GM21367 (cell line): Measurements from ENCODE around the gene HNRNPA2B1.
"Not testable (repeated sequence)": the region's sequence is repeated elsewhere in the genome, so short reads cannot be mapped to it uniquely, and the experiment has no call there.

Source experiments
- ATAC-seq: cut with Tn5 transposase; IDR thresholded peaks from one replicate; pipeline ENCODE4 v1.9.1; 2021; ENCODE audit not compliant: unreplicated experiment

The HNRNPA2B1 gene

GRCh38 chr7:26198133-26198780 is 2.3 kb downstream of the HNRNPA2B1 start:
- ATAC-seq = no peak

GRCh38 chr7:26197153-26198115 is 3.1 kb downstream of the HNRNPA2B1 start:
- no peak for ATAC-seq

- no peak for ATAC-seq
Measured at GRCh38 chr7:26195867-26196657, 4.5 kb downstream of the HNRNPA2B1 start.

- ATAC-seq = no peak
Measured at GRCh38 chr7:26195182-26195581, 5.4 kb downstream of the HNRNPA2B1 start.

DNA sequence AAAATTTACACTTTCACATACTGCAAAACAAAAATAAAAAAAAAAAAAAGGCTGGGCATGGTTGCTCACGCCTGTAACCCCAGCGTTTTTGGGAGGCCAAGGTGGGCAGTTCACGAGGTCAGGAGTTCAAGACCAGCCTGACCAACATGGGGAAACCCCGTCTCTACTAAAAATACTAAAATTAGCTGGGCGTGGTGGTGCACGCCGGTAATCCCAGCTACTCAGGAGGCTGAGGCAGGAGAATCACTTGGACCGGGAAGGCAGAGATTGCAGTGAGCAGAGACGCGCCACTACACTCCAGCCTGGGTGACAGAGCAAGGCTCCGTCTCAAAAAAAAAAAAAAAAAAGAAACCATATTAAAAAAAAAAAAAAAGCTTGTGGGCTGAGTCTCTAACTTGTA is 5.8 kb downstream of the HNRNPA2B1 start:
- ATAC-seq = not testable (repeated sequence)

GRCh38 chr7:26193432-26194207 is 6.9 kb downstream of the HNRNPA2B1 start:
- no peak for ATAC-seq

- ATAC-seq = no peak
Measured at GRCh38 chr7:26192485-26193087, 8.0 kb downstream of the HNRNPA2B1 start.

- ATAC-seq = no peak
Measured at GRCh38 chr7:26191974-26192479, 8.5 kb downstream of the HNRNPA2B1 start.

- no peak for ATAC-seq
Measured at GRCh38 chr7:26191233-26191973, 9.1 kb downstream of the HNRNPA2B1 start.

DNA sequence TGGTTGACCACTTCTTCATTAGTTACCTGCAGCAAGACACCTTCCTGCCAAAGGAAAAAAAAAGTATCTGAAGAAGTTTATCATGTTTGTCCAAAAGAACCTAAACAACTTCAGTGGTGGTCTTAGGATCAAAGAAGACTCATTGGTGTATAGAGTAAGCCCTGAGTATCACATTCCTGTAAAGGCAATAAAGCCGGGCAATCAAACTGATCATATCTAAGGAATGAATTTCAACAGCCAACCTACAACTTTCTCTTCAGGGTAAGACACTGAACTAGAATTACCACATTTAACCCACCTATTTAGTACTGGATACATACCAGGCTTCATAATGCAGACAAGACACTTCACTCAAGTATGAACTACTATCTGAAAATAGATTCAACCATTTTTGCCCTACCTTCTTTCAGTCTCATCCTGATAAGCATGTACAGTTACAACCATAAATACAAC is 10.1 kb downstream of the HNRNPA2B1 start:
- ATAC-seq = no peak

DNA sequence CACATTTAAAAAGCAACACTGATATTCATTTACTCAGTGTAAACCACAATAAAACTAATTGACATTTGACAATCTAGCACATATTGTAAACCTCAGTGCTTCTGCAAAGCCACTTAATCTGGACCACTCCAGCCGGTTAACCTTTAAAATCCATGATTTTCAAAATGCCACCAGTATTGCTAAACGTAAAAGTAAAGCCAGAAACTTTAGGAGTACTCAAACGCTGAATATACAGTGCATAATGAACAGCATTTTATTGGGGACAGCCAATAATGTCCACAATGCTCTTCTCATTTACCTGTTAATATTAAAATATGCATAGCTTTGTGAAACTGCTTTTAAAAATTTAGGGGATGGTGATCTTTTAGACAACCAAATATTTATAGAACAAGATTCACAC is 10.8 kb downstream of the HNRNPA2B1 start:
- ATAC-seq = no peak

- no peak for ATAC-seq
Measured at GRCh38 chr7:26188957-26189541, 11.5 kb downstream of the HNRNPA2B1 start.

DNA sequence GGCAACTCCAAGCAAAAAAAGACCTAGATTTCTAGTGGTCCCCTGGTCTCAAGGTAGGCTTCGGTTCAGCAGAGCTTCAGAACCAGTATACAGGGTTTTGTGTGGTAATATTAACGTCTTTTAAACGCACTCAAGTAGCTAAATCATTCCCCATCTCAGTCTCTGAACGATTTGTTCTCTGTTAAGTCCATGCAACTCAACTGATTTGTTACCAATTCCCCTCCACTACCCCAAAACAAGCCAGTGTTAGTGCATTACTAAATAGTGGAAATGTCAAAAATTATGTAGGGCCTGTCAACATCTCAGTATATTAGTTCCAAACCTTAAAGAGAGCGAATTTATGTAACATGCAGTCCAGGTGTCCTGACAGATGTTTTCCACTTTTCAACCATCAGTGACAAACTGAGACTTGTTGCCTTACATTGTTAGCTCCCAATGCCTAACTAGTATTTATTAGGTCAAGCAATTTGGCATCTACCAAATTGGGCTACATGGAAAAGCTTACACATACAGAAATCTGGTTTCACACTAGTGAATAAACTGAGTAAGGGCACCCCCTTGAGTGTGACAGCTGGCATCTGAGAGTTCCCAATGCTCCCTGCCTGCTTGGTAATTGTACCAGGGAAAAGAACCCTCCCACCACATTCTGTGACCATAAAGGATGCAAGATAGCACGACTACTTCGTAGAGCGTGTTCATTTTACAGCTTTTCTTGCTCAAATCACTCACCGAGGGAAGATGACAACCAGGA is 12.2 kb downstream of the HNRNPA2B1 start:
- ATAC-seq = no peak

DNA sequence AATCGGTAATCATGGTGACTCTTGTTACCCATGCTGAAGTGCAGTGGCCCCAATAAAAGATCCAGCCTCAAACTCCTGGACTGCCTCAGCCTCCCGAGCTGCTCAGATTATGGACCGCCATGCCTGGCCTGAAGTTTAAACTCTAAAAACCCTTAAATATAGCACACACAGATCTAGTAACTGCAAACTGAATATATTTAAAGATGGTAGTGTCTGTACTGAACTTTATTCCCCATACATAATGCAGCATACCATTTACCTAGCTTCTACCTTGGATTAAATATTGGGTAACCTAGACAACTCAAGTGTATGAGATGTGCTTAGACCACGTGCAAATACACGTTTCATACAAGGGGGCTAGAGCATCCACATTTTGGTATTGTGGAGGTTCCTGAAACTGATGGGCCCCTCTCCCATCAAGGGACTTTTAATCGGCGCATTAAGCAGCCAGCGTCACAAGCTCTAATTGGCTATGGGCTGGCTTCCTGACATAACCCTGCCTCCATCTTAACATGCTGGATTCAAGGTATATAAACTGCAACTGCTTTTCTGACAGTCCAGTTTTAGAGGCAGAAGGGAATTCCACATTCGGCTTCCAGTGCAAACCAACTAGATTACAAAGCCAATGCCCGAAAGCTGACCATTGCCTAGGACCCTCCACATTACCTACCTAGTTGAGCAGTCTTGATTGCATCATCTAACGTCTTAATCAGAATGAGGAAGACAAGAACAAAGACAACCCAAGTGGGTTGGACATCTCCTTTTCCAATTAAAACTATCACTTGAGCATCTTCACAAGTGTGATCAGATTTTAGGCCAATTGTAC is 13.0 kb downstream of the HNRNPA2B1 start:
- no peak for ATAC-seq

GRCh38 chr7:26186364-26187311 is 13.9 kb downstream of the HNRNPA2B1 start:
- no peak for ATAC-seq

- no peak for ATAC-seq
Measured at GRCh38 chr7:26185844-26186180, 14.7 kb downstream of the HNRNPA2B1 start.
